GM19324 (cell line): ENCODE results near the gene TCP11.

Experiments used
- ATAC-seq: cut with Tn5 transposase; IDR thresholded peaks from one replicate; pipeline ENCODE4 v1.9.1; 2021; ENCODE audit warnings: mild to moderate bottlenecking, moderate library complexity; ENCODE audit not compliant: unreplicated experiment, low FRiP score

Gene TCP11

DNA sequence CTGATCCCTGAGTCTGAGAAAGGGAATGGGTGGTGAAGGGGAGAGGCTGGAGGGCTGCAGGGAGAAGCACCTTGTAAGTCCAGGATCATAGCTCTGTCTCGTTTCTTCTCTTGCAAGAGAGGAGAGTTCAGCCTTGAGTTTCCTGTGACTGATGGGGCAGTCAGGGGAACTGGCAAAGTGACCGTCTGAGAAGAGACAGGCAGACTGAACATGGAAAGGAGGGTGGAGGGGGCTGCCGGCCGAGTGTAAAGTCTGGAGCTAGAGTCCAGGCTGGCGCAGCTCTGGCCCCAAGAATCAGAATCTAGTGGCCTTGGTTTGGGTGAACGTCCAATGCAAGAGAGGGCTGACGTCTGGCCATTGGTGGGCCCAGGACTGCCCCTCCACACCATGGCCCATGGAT lies 72.5 kb downstream of the TCP11 start:
- ATAC-seq, result no peak

DNA sequence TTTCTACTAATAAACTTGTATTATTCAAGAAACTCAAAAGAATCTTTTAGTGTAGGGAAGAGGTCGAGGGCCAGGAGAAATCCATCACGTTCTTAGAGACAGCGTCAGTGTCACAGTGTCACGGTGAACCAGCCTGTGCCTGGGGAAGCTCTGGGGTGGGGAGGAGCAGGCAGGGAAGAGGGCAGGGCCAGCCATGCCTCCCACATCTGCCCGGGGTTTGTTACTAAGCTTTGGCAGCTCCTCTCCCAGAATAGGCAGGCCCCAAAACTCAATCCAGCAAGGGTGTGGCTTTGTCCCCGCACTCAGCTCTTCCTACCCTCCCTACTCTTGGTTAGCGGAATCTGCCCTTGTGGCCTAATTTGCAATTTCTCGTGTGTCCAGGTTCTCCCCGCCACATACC lies 72.9 kb downstream of the TCP11 start:
- ATAC-seq, result no peak
